GM12878 (cell line): ENCODE results near the gene SPEG. TPM values are rescaled to one million over a fixed set of nuclear protein-coding genes. Genes with fewer than 3 reads are reported as not detected.

ENCODE experiments used
- ATAC-seq: fragments of 200-7000 bp; cut with Tn5 transposase; 3 replicates; pipeline ENCODE4 v1.9.1; 2020; ENCODE audit warnings: mild to moderate bottlenecking, moderate library complexity
- BruUV-seq: library from RNA; stranded (reverse); fragments of 400-500 nt; replicated peaks from 2 replicates; lab custom pipeline; 2021; lab: Mats Ljungman, UMichigan
- CTCF ChIA-PET: fragments of 300-600 bp; sonication (Branson Sonifier 250); formaldehyde crosslinking; extraction: SDS; loops from one replicate; lab custom pipeline; 2021; ENCODE audit warnings: inconsistent platforms; lab: Yijun Ruan, JAX
- POLR2A ChIA-PET: fragments of 350-600 bp; formaldehyde crosslinking; extraction: SDS; loops from one replicate; lab custom pipeline; 2021; ENCODE audit warnings: inconsistent platforms; lab: Charles Lee
- RAD21 ChIA-PET: fragments of 300-600 bp; sonication (Branson Sonifier 250); formaldehyde crosslinking; loops from one replicate; lab custom pipeline; 2023; ENCODE audit warnings: antibody characterized with exemption; ENCODE audit not compliant: unreplicated experiment; lab: Charles Lee
- SMC1A ChIA-PET: fragments of 300-600 bp; sonication (Branson Sonifier 250); formaldehyde crosslinking; loops from one replicate; lab custom pipeline; 2023; ENCODE audit not compliant: unreplicated experiment, uncharacterized antibody; lab: Charles Lee
- DNase-seq: peaks from one replicate; pipeline ENCODE4 v3.0.0-alpha.2; 2011; ENCODE audit warnings: low read depth, low spot score
- FAIRE-seq: peaks from 3 replicates; lab custom pipeline; 2011; peaks lifted over from hg19 to GRCh38; lab: Jason Lieb, UNC
- H2AFZ ChIP-seq: 2 replicates; pipeline ENCODE4 v1.6.0; 2011; ENCODE audit warnings: low read depth, low read length, control low read depth; ENCODE audit not compliant: control insufficient read depth
- H3K27ac ChIP-seq: 2 replicates; pipeline ENCODE4 v1.5.1; 2011; ENCODE audit warnings: control low read depth; ENCODE audit not compliant: control insufficient read depth, insufficient read depth
- H3K27me3 ChIP-seq, 2 experiments: replicated peaks in 1 of 2; 2 replicates each; pipeline versions ENCODE4 v1.6.0 to v1.6.1; 2011; ENCODE audit warnings: low read length in 1 of 2; ENCODE audit not compliant: control insufficient read depth in 2 of 2, insufficient read depth in 2 of 2
- H3K36me3 ChIP-seq, 2 experiments: 2 replicates each; pipeline ENCODE4 v1.5.1; 2011; ENCODE audit warnings: low read length in 1 of 2; ENCODE audit not compliant: control insufficient read depth in 2 of 2, insufficient read depth in 2 of 2
- H3K4me1 ChIP-seq: 2 replicates; pipeline ENCODE4 v1.6.1; 2011; ENCODE audit warnings: mild to moderate bottlenecking, low read length, moderate library complexity, mixed read lengths; ENCODE audit not compliant: control insufficient read depth, insufficient read depth
- H3K4me2 ChIP-seq: 2 replicates; pipeline ENCODE4 v1.6.0; 2011; ENCODE audit warnings: control low read depth; ENCODE audit not compliant: control insufficient read depth, insufficient read depth
- H3K4me3 ChIP-seq: fragments of 200-600 bp; sonication (generic); 2 replicates; pipeline ENCODE4 v1.5.1; 2016
- H3K79me2 ChIP-seq: 2 replicates; pipeline ENCODE4 v1.6.0; 2011; ENCODE audit warnings: low read length; ENCODE audit not compliant: control insufficient read depth, insufficient read depth
- H3K9ac ChIP-seq: 2 replicates; pipeline ENCODE4 v1.8.0; 2011; ENCODE audit warnings: low read length, control low read depth, mixed read lengths; ENCODE audit not compliant: control insufficient read depth, insufficient read depth
- H3K9me3 ChIP-seq: replicated peaks from 3 replicates; pipeline ENCODE4 v1.5.1; 2011; ENCODE audit warnings: mild to moderate bottlenecking, low read length; ENCODE audit not compliant: control insufficient read depth, insufficient read depth
- H4K20me1 ChIP-seq: 2 replicates; pipeline ENCODE4 v1.6.0; 2011; ENCODE audit not compliant: control insufficient read depth, insufficient read depth
- BCL11A ChIP-seq: IDR thresholded peaks from 2 replicates; pipeline ENCODE4 v1.6.1; 2011; ENCODE audit warnings: low read depth, low read length
- CHD2 ChIP-seq: IDR thresholded peaks from 2 replicates; pipeline ENCODE4 v1.6.1; 2011; ENCODE audit warnings: low read depth, low read length, improper control_type of control experiment, borderline replicate concordance
- JUNB ChIP-seq: IDR thresholded peaks from 2 replicates; pipeline ENCODE4 v1.6.1; 2016; ENCODE audit warnings: antibody characterized with exemption, mild to moderate bottlenecking
- NR2F1 ChIP-seq: fragments of 450-650 bp; conservative IDR thresholded peaks from 2 replicates; pipeline ENCODE4 v1.6.1; 2017; ENCODE audit warnings: mild to moderate bottlenecking
- RELA ChIP-seq: fragments of 450-650 bp; IDR thresholded peaks from 2 replicates; pipeline ENCODE4 v1.8.0; 2014; ENCODE audit warnings: borderline replicate concordance; ENCODE audit not compliant: partially characterized antibody
- SUZ12 ChIP-seq: fragments of 200-600 bp; sonication (generic); IDR thresholded peaks from one replicate; pipeline ENCODE4 v1.6.1; 2018; ENCODE audit warnings: antibody characterized with exemption, mild to moderate bottlenecking; ENCODE audit not compliant: unreplicated experiment
- YY1 ChIP-seq: IDR thresholded peaks from 2 replicates; pipeline ENCODE4 v1.6.1; 2011; ENCODE audit warnings: low read depth, mild to moderate bottlenecking, low read length
- WGBS: methylation state at CpG from one replicate; pipeline ENCODE4 v1.1.6; 2016; ENCODE audit warnings: low lambda C conversion rate; ENCODE audit not compliant: insufficient replicate concordance, insufficient coverage; ENCODE audit errors: missing lambda C conversion rate; 5-methylcytosine and 5-hydroxymethylcytosine counted together
- in situ Hi-C: fragments of 300-500 bp; cut with MboI; formaldehyde crosslinking; loops from 9 replicates; pipeline ENCODE4 v1.14.3; 2018; ENCODE audit warnings: mixed read lengths
- intact Hi-C: fragments of 100-400 bp; cut with micrococcal nuclease; formaldehyde crosslinking; loops from one replicate; pipeline ENCODE4 v1.14.2; 2022; ENCODE audit not compliant: unreplicated experiment
- polyA plus RNA-seq, 11 experiments: library from polyadenylated mRNA; depleted of rRNA in 4 of 11; unstranded in 6 of 11; stranded (reverse) in 5 of 11; fragments of >200 nt; fragmentation: Nextera tagmentation in 4 of 11; fragmentation: Illumina TruSeq in 1 of 11; extraction: Ambion mirVana in 4 of 11; extraction: Trizol in 1 of 11; gene quantifications; 1 replicate in 1 of 11; 2 replicates in 10 of 11; pipeline versions ENCODE4 v1.2.1 to v1.2.3, GENCODE V29; 2011 to 2016; ENCODE audit warnings: inconsistent platforms in 2 of 11, missing spikeins in 2 of 11, low read depth in 1 of 11
- total RNA-seq, 4 experiments: library from RNA; depleted of rRNA in 3 of 4; stranded (reverse); fragments of >200 nt in 3 of 4; fragmentation: Illumina TruSeq in 1 of 4; extraction: Trizol in 1 of 4; gene quantifications; 2 replicates each; pipeline versions ENCODE4 v1.2.1 to v1.2.3, GENCODE V29; 2013 to 2021

SPEG gene
- total and polyA plus RNA-seq, 10 of the 15 experiments (the other 5 are each of a cell fraction or from before 2014, with no cell fraction given): 0.03 to 0.28 TPM; not detected in 8

DNA sequence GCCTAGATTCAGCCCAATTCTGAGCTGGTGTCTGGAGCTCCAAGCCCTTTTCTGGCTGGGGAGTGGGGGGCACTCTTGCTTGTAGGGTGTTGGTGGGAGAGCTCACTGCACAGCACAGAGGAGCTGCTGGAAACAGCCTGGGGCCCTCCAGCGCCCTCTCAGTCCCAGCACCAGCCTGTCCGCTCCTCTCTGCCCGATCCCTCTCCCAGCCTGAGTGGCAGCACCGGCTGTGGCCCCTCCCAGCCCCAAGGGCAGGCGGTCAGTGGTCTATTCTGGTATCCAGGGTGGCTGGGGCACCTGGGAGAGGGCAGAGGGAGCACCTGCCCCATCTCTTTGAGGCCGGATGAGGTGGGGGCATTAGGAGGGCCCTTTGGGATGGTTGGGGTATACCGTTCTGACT is 29.7 kb upstream of the SPEG start:
- H3K36me3 ChIP-seq: no peaks in the 10 kb centered on the region
- no peak overlapping the region for H3K27ac ChIP-seq
- WGBS: 19% methylated on average over 7 of the region's 7 CpGs
- SMC1A ChIA-PET: interaction anchor here (1.5 kb wide), 2 partner anchors 8 to 125 kb away, joined by 3 read pairs; no protein-coding TSS in a partner anchor
- no peak overlapping the region for H3K9ac ChIP-seq
- peaks cover 0 to 2% of the 10 kb centered on the region in 2 experiments; a peak in 2 of 4 replicates for H3K27me3 ChIP-seq
- RAD21 ChIA-PET: no interaction called here
- H3K79me2 ChIP-seq: no peaks in the 10 kb centered on the region
- no peak overlapping the region for H3K4me2 ChIP-seq
- H3K9me3 ChIP-seq: no peaks in the 10 kb centered on the region
- FAIRE-seq: no peak
- in situ Hi-C loops: loop anchor here (5.0 kb wide), 1 partner anchor 127 kb away; no protein-coding TSS in a partner anchor
- CTCF ChIA-PET: interaction anchor here (1.3 to 6.2 kb wide), 4 partner anchors 15 to 124 kb away, joined by 5 to 83 read pairs (median 36); partner anchors contain the start of gene DNPEP
- no peak for ATAC-seq
- no peaks in the 10 kb centered on the region for H4K20me1 ChIP-seq
- no peak for DNase-seq
- H3K4me3 ChIP-seq: no peak overlapping the region
- no TSS peak for BruUV-seq
- TF ChIP-seq RELA (no peak), YY1 (no peak), CHD2 (no peak), SUZ12 (no peak), NR2F1 (no peak), BCL11A (no peak)
- POLR2A ChIA-PET: interaction anchor here (0.5 to 0.6 kb wide), 3 partner anchors 12 to 180 kb away, joined by 3 to 5 read pairs (median 3); no protein-coding TSS in a partner anchor
- no peaks in the 10 kb centered on the region for H3K4me1 ChIP-seq
- H2AFZ ChIP-seq: no peak overlapping the region
- intact Hi-C loops: loop anchor here (5.0 kb wide), 1 partner anchor 282 kb away; no protein-coding TSS in a partner anchor

- in situ Hi-C loops: no loop called here
- WGBS: 41% methylated on average over 9 of the region's 9 CpGs
- ChIA-PET SMC1A (interaction anchor here (1.5 kb wide), 2 partner anchors 8 to 124 kb away, joined by 3 read pairs; no protein-coding TSS in a partner anchor), CTCF (interaction anchor here (1.7 to 6.2 kb wide), 3 partner anchors 15 to 123 kb away, joined by 7 to 83 read pairs (median 64); partner anchors contain the start of gene DNPEP), POLR2A (no interaction called here), RAD21 (no interaction called here)
- FAIRE-seq: no peak
- no peak overlapping the region for H3K9ac ChIP-seq
- no peaks in the 10 kb centered on the region for H3K79me2 ChIP-seq
- intact Hi-C loops: no loop called here
- H3K36me3 ChIP-seq: no peaks in the 10 kb centered on the region
- H3K4me1 ChIP-seq: no peaks in the 10 kb centered on the region
- H3K27ac ChIP-seq: no peak overlapping the region
- no TSS peak for BruUV-seq
- no peak for DNase-seq
- no peaks in the 10 kb centered on the region for H4K20me1 ChIP-seq
- H3K9me3 ChIP-seq: no peaks in the 10 kb centered on the region
- no peak overlapping the region for H3K4me2 ChIP-seq
- peaks cover 0 to 2% of the 10 kb centered on the region in 2 experiments; a peak in 2 of 4 replicates for H3K27me3 ChIP-seq
- H3K4me3 ChIP-seq: no peak overlapping the region
- no peak for ATAC-seq
- no peak overlapping the region for H2AFZ ChIP-seq
- TF ChIP-seq JUNB: no peak
Measured at GRCh38 chr2:219405451-219405850, 29.2 kb upstream of the SPEG start.
